ENCODE measurements around the gene LGALS3. TPM values are rescaled to one million over a fixed set of nuclear protein-coding genes. Genes with fewer than 3 reads are reported as not detected.

Gene LGALS3
- total RNA-seq, 5 donors from 2014 or later (not counting 1 experiment from before 2014, with no cell fraction given): 4.1 to 57.7 (median 35.8) TPM

- Histone ChIP-seq H3K27ac (ENCODE audit: low read length) (no peak overlapping the region), H3K4me1 (ENCODE audit: control insufficient read depth in 1 of 2, extremely low read depth in 1 of 2, insufficient read depth in 2 of 2, low read length in 2 of 2) (peaks cover 0 to 23% of the 10 kb centered on the region in 2 experiments), H3K9me3 (no peaks in the 10 kb centered on the region), H3K36me3 (ENCODE audit: control insufficient read depth in 2 of 2, extremely low read depth in 1 of 2, insufficient read depth in 1 of 2, low read length in 1 of 2) (no peaks in the 10 kb centered on the region), H3K4me3 (ENCODE audit: control insufficient read depth in 1 of 2, extremely low read depth in 1 of 2, low read length in 1 of 2) (no peak overlapping the region), H3K27me3 (replicated peaks in 1 of 2; ENCODE audit: control insufficient read depth in 2 of 2, extremely low read depth in 1 of 2, insufficient read depth in 2 of 2, low read length in 1 of 2) (peaks cover 6 to 16% of the 10 kb centered on the region in 2 experiments)
- Mint-ChIP-seq H3K4me3 (no peak overlapping the region), H3K9me3 (no peaks in the 10 kb centered on the region), H3K27ac (no peak overlapping the region), H3K4me1 (peaks cover 18 to 41% (median 28%) of the 10 kb centered on the region in 3 donors), H3K36me3 (no peaks in the 10 kb centered on the region), H3K27me3 (peaks cover 8 to 34% of the 10 kb centered on the region in 2 donors)
- 100% methylated on average over 1 of the region's 2 CpGs for WGBS (ENCODE audit: insufficient coverage)
- DNase-seq (no peak), ATAC-seq (replicated peaks in 1 of 4) (no peak)
- CTCF ChIA-PET: interaction anchor here in 1 of 2 donors (0.9 kb wide), 1 partner anchor 10 kb away, joined by 3 read pairs; no protein-coding TSS in a partner anchor
- POLR2A ChIA-PET: no interaction called here
Observed at GRCh38 chr14:55127460-55127951, 1.5 kb upstream of the LGALS3 start.

- H3K4me1 Mint-ChIP-seq: peaks cover 18 to 45% (median 28%) of the 10 kb centered on the region in 3 donors
- 6% methylated on average over 15 of the region's 20 CpGs for WGBS (ENCODE audit: insufficient coverage)
- ChIA-PET CTCF (no interaction called here), POLR2A (interaction anchor here in 1 of 2 donors (0.6 kb wide), 1 partner anchor 39 kb away, joined by 5 read pairs; no protein-coding TSS in a partner anchor)
- H3K4me3 Mint-ChIP-seq: peak overlapping the region; percentile 71 to 82 (median 78)
- H3K27me3 Mint-ChIP-seq: peaks cover 8 to 32% of the 10 kb centered on the region in 2 donors
- peak overlapping the region; percentile 28 to 63 for H3K27ac Mint-ChIP-seq
- peaks cover 9 to 16% of the 10 kb centered on the region in 2 experiments for H3K27me3 ChIP-seq (replicated peaks in 1 of 2; ENCODE audit: control insufficient read depth in 2 of 2, extremely low read depth in 1 of 2, insufficient read depth in 2 of 2, low read length in 1 of 2)
- H3K9me3 Mint-ChIP-seq: no peaks in the 10 kb centered on the region
- H3K36me3 ChIP-seq (ENCODE audit: control insufficient read depth in 2 of 2, extremely low read depth in 1 of 2, insufficient read depth in 1 of 2, low read length in 1 of 2): no peaks in the 10 kb centered on the region
- DNase-seq: no peak
- no peaks in the 10 kb centered on the region for H3K9me3 ChIP-seq
- H3K36me3 Mint-ChIP-seq: no peaks in the 10 kb centered on the region
- no peak overlapping the region for H3K27ac ChIP-seq (ENCODE audit: low read length)
- H3K4me1 ChIP-seq (ENCODE audit: control insufficient read depth in 1 of 2, extremely low read depth in 1 of 2, insufficient read depth in 2 of 2, low read length in 2 of 2): peaks cover 0 to 23% of the 10 kb centered on the region in 2 experiments
- peak overlapping the region; percentile 23 to 25 for H3K4me3 ChIP-seq (ENCODE audit: control insufficient read depth in 1 of 2, extremely low read depth in 1 of 2, low read length in 1 of 2)
- ATAC-seq (replicated peaks in 1 of 4): no peak
Observed at GRCh38 chr14:55128386-55129085, 516 bp upstream of the LGALS3 start.

GRCh38 chr14:55129428-55130195 is 560 bp downstream of the LGALS3 start:
- peak overlapping the region; percentile 67 to 79 (median 76) for H3K4me3 Mint-ChIP-seq
- peaks cover 0 to 23% of the 10 kb centered on the region in 2 experiments for H3K4me1 ChIP-seq (ENCODE audit: control insufficient read depth in 1 of 2, extremely low read depth in 1 of 2, insufficient read depth in 2 of 2, low read length in 2 of 2)
- peaks cover 8 to 32% of the 10 kb centered on the region in 2 donors for H3K27me3 Mint-ChIP-seq
- H3K36me3 ChIP-seq (ENCODE audit: control insufficient read depth in 2 of 2, extremely low read depth in 1 of 2, insufficient read depth in 1 of 2, low read length in 1 of 2): no peaks in the 10 kb centered on the region
- peak overlapping the region; percentile 31 to 52 for H3K27ac Mint-ChIP-seq
- H3K9me3 ChIP-seq: no peaks in the 10 kb centered on the region
- WGBS (ENCODE audit: insufficient coverage): 1% methylated on average over 51 of the region's 53 CpGs
- ChIA-PET CTCF (interaction anchor here in 1 of 2 donors (1.0 kb wide), 1 partner anchor 79 kb away, joined by 3 read pairs; no protein-coding TSS in a partner anchor), POLR2A (interaction anchor here in 1 of 2 donors (0.6 kb wide), 1 partner anchor 40 kb away, joined by 5 read pairs; no protein-coding TSS in a partner anchor)
- peaks cover 9 to 16% of the 10 kb centered on the region in 2 experiments for H3K27me3 ChIP-seq (replicated peaks in 1 of 2; ENCODE audit: control insufficient read depth in 2 of 2, extremely low read depth in 1 of 2, insufficient read depth in 2 of 2, low read length in 1 of 2)
- H3K27ac ChIP-seq (ENCODE audit: low read length): peak overlapping the region; percentile 22
- H3K9me3 Mint-ChIP-seq: no peaks in the 10 kb centered on the region
- H3K4me1 Mint-ChIP-seq: peaks cover 18 to 45% (median 28%) of the 10 kb centered on the region in 3 donors
- no peaks in the 10 kb centered on the region for H3K36me3 Mint-ChIP-seq
- DNase-seq (peak in 31 of 35 experiments; percentile 2 to 65 (median 31)), ATAC-seq (replicated peaks in 1 of 4) (peak; percentile 67 to 78 (median 73))
- H3K4me3 ChIP-seq (ENCODE audit: control insufficient read depth in 1 of 2, extremely low read depth in 1 of 2, low read length in 1 of 2): peak overlapping the region; percentile 51 to 75

GRCh38 chr14:55130196-55130550 is 1.1 kb downstream of the LGALS3 start:
- ATAC-seq (replicated peaks in 1 of 4) (no peak), DNase-seq (no peak)
- H3K27me3 ChIP-seq (replicated peaks in 1 of 2; ENCODE audit: control insufficient read depth in 2 of 2, extremely low read depth in 1 of 2, insufficient read depth in 2 of 2, low read length in 1 of 2): peaks cover 9 to 16% of the 10 kb centered on the region in 2 experiments
- 80% methylated on average over 8 of the region's 10 CpGs for WGBS (ENCODE audit: insufficient coverage)
- peaks cover 8 to 32% of the 10 kb centered on the region in 2 donors for H3K27me3 Mint-ChIP-seq
- no peaks in the 10 kb centered on the region for H3K36me3 ChIP-seq (ENCODE audit: control insufficient read depth in 2 of 2, extremely low read depth in 1 of 2, insufficient read depth in 1 of 2, low read length in 1 of 2)
- H3K4me3 ChIP-seq (ENCODE audit: control insufficient read depth in 1 of 2, extremely low read depth in 1 of 2, low read length in 1 of 2): peak overlapping the region; percentile 51 to 75
- no peaks in the 10 kb centered on the region for H3K9me3 Mint-ChIP-seq
- peaks cover 0 to 17% of the 10 kb centered on the region in 2 experiments for H3K4me1 ChIP-seq (ENCODE audit: control insufficient read depth in 1 of 2, extremely low read depth in 1 of 2, insufficient read depth in 2 of 2, low read length in 2 of 2)
- no peaks in the 10 kb centered on the region for H3K9me3 ChIP-seq
- ChIA-PET POLR2A (interaction anchor here in 1 of 2 donors (0.6 kb wide), 1 partner anchor 12 kb away, joined by 3 read pairs; no protein-coding TSS in a partner anchor), CTCF (interaction anchor here (0.6 to 1.0 kb wide), 2 partner anchors 79 to 80 kb away, joined by 3 read pairs; no protein-coding TSS in a partner anchor)
- peaks cover 14 to 42% (median 26%) of the 10 kb centered on the region in 3 donors for H3K4me1 Mint-ChIP-seq
- H3K36me3 Mint-ChIP-seq: no peaks in the 10 kb centered on the region
- H3K4me3 Mint-ChIP-seq: peak overlapping the region; percentile 67 to 79 (median 76)
- peak overlapping the region; percentile 28 to 31 for H3K27ac Mint-ChIP-seq
- no peak overlapping the region for H3K27ac ChIP-seq (ENCODE audit: low read length)

- Mint-ChIP-seq H3K9me3 (no peaks in the 10 kb centered on the region), H3K4me1 (peaks cover 10 to 31% (median 19%) of the 10 kb centered on the region in 3 donors), H3K4me3 (peak overlapping the region; percentile 5 to 27 (median 13)), H3K36me3 (no peaks in the 10 kb centered on the region), H3K27ac (peak overlapping the region in 1 of 2 donors; percentile 5), H3K27me3 (peaks cover 8 to 32% of the 10 kb centered on the region in 2 donors)
- no peak overlapping the region for H3K4me3 ChIP-seq (ENCODE audit: control insufficient read depth in 1 of 2, extremely low read depth in 1 of 2, low read length in 1 of 2)
- H3K36me3 ChIP-seq (ENCODE audit: control insufficient read depth in 2 of 2, extremely low read depth in 1 of 2, insufficient read depth in 1 of 2, low read length in 1 of 2): no peaks in the 10 kb centered on the region
- DNase-seq: peak in 1 of 35 experiments; percentile 31
- POLR2A ChIA-PET: no interaction called here
- peaks cover 0 to 11% of the 10 kb centered on the region in 2 experiments for H3K4me1 ChIP-seq (ENCODE audit: control insufficient read depth in 1 of 2, extremely low read depth in 1 of 2, insufficient read depth in 2 of 2, low read length in 2 of 2)
- H3K9me3 ChIP-seq: no peaks in the 10 kb centered on the region
- CTCF ChIA-PET: interaction anchor here in 1 of 2 donors (0.6 to 1.0 kb wide), 4 partner anchors 22 to 29 kb away, joined by 3 to 10 read pairs (median 4); no protein-coding TSS in a partner anchor
- WGBS (ENCODE audit: insufficient coverage): 84% methylated on average over 4 of the region's 7 CpGs
- H3K27me3 ChIP-seq (replicated peaks in 1 of 2; ENCODE audit: control insufficient read depth in 2 of 2, extremely low read depth in 1 of 2, insufficient read depth in 2 of 2, low read length in 1 of 2): peaks cover 9 to 11% of the 10 kb centered on the region in 2 experiments
- ATAC-seq (replicated peaks in 1 of 4): no peak
- no peak overlapping the region for H3K27ac ChIP-seq (ENCODE audit: low read length)
Observed at GRCh38 chr14:55131370-55132137, 2.5 kb downstream of the LGALS3 start.

Data from T-cell (primary cell).